Measurements from ENCODE around the gene TSPOAP1.

DNA sequence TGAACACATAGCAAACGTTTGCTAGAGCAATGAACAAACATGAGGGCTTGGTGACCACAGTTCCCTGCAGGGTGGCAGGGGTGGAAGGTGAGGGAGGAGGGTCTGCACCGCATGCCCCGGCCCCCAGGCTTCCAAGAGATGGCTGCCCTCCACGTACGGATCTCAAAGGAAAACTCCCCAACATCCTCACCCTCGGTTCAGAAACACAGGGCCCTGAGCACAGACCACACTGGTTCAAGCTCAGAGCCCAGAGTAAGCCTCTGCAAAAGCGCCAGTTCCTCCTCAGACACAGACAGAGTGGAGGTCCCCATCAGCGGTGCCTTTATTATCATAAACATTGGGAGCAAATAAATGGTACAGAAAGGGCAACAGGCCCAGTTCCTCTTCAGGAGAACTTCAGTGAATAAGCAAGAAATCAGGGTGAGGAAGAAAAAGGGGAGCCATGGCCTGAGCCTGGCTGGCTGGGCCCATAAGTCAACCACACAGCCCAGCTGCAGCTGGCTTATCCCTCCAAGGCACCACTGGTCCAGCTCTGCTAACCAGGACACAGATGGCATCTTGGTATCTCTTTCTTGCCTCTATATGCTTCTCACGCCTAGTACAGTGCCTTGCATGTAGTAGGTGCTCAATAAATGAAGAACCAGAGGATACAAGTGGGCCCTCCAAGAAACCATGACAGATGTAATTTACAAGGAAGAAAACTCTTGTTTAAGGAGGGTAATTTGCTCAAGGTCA, 58.9 kb downstream of the TSPOAP1 start:
- TF ChIP-seq, protein P1, sequence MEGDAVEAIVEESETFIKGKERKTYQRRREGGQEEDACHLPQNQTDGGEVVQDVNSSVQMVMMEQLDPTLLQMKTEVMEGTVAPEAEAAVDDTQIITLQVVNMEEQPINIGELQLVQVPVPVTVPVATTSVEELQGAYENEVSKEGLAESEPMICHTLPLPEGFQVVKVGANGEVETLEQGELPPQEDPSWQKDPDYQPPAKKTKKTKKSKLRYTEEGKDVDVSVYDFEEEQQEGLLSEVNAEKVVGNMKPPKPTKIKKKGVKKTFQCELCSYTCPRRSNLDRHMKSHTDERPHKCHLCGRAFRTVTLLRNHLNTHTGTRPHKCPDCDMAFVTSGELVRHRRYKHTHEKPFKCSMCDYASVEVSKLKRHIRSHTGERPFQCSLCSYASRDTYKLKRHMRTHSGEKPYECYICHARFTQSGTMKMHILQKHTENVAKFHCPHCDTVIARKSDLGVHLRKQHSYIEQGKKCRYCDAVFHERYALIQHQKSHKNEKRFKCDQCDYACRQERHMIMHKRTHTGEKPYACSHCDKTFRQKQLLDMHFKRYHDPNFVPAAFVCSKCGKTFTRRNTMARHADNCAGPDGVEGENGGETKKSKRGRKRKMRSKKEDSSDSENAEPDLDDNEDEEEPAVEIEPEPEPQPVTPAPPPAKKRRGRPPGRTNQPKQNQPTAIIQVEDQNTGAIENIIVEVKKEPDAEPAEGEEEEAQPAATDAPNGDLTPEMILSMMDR (IDR thresholded peaks at IDR 0.05; ENCODE audit: low read depth, low read length, poor library complexity, severe bottlenecking), result no peak
- no peak for TF ChIP-seq EZH2phosphoT487 (IDR thresholded peaks at IDR 0.05; ENCODE audit: borderline replicate concordance, low read length)
